Kidney glomerular epithelial cell (primary cell): ENCODE results near the gene COQ4.
"Not testable (repeated sequence)": the region's sequence is repeated elsewhere in the genome, so short reads cannot be mapped to it uniquely, and the experiment has no call there.

Experiments used
- DNase-seq: peaks from one replicate; lab custom pipeline; 2025; lab: John Stamatoyannopoulos, UW

COQ4 gene

DNA sequence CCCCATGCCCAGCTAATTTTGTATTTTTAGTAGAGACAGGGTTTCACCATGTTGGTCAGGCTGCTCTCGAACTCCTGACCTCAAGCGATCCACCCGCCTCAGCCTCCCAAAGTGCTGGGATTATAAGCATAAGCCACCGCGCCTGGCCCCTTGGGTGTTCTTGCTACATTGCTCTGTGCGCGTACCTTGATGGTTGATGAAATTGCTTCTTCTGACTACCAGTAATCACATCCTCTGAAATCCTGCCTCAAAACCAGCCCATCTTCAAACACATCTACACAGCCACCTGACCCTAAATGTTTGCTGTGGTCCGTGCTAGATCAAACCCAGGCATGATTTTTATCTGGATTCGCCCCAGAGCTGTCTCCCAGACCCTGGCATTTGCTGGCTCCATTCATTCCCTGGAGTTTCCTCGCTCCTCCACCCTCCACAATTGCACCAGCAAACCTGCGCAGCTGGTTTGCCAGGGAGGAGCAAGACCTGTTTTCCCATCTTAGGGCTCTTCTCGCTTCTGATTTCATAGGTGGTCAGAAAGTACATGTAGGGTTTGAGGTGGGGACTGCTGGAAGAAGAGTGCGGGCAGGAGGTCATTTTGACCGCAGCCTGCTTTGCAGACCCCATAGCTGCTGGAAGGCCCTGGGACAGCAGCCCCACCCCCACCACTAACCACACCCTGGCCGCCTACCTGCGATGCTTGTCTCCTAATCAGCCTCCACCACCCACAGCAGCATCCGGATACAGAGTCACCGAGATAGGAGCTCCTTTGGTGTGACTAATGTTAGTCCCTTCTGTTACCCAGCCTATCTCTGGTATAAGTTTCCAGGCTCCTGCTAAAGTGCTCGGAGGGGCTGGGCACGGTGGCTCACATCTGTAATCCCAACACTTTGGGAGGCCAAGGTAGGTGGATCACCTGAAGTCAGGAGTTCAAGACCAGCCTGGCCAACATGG, 23.8 kb upstream of the COQ4 start:
- DNase-seq, result no peak

DNA sequence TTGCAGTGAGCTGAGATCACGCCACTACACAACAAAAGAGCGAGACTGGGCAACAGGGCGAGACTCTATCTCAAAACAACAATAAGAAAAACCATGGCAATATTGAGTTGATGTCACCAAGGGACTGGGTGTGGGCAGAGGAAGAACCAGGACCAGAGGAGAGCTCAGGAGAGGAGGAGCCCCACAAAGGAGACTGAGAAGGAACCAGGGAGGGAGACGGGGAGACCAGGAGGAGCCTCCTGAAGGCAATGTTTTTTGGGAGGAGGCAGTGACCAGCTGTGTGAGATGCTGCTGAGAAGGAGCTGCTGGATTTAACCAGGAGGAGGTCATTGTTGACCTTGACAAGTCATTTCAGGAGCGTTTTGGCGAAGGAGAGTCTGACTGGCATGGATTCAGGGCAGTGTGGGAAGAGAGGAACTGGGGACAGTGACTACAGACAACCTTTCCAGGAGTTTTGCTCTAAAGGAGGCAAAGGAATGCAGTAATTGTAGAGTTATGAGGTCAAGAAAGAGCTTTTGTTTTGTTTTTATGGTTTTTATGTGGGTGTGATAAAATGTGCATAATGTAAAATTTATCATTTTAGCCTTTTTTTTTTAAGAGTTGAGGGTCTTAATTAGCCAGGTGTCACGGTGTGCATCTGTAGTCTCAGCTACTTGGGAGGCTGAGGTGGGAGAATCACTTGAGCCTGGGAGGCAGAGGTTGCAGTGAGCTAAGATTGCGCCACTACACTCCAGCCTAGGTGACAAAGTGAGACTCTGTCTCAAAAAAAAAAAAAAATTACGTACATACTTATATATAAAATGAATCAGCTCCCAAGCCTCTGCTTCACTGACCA, 18.3 kb upstream of the COQ4 start:
- DNase-seq, result no peak

DNA sequence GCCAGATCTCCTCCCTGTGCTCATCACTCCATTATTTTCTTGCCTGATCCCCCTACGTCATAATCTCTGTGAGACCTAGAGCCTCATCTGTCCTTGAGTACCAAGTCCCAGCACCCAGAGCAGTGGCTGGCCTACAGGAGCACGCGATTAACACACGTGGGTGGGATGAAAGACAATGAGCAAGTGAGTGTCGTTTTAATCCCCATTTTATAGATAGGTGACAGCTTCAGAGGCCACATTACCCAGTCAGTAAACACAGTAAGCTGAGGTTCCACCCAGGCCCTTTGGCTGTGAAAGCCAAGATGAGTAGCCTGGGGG, 17.7 kb upstream of the COQ4 start:
- DNase-seq, result no peak

DNA sequence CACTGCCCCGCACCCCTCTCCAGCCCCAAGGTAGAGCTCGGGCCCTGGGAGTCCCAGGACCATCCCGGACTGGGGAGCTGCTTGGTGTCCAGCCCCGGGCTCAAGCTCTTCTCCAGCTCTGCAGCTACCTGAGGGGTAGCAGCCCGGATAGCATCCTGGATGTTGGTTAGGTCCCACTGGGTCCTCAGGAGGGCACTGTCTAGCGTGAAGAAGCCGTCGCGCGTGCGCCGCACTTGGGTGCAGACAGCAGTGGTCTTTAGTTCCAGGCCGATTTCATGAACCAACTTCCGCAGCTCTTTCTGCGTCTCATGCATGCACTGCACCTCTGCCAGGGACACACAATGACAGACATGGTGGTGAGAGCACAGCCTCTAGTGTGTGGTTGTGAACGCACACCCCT, 13.1 kb upstream of the COQ4 start:
- DNase-seq, result no peak

DNA sequence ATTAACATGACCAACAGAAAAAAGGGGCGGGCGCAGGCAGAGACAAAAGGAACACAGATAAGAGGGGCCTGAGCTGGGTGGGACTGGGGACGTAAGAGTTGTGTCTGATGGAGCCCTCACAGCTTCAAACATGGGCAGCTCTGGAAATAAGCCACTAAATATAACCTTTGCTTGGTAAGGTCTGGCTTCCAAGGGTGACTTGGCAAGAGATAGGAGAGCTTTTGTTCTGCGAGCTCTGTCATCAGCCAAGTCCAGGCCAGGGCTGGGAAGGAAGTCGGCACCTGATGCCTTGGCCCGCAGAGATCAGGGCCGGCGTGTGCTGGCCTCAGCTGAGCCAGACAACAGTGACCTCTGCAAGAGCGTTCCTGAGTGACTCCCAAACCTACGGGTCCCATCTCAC, 12.2 kb upstream of the COQ4 start:
- no peak for DNase-seq

DNA sequence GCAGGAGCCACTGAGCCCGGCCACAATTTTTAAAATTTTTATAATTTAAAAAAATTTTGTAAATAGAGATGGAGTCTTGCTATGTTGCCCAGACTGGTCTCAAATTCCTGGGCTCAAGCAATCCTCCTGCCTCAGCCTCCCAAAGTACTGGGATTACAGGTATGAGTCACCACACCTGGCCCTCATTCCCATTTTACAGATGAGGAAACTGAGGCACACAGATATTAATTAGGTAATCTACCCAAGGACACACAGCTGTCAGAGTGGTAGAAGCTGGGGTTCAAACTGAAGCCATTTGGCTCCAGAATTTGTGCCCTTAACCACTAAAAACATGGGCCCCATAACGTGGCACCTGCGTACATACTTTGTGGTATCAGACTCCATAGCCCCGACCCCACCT, 7.9 kb upstream of the COQ4 start:
- no peak for DNase-seq

DNA sequence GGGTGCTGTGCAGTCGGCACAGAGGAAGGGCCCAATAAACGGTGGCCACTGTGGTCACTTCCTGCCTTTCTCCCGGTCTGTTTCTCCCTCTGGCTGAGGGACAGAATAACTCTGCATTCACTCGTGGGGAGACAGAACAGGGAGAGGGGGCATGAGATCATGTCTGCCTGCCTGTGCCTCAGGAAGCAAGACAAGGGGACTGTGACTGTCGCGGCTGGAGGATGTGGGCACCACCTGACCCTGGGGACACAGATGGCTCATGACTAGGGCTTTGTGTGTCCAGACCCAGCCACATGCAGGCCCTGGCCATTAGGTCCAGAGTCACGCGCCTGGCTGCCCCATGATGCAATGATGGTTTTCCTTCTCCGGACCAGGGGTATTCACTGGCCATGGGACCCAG, 6.2 kb upstream of the COQ4 start:
- DNase-seq, result no peak

DNA sequence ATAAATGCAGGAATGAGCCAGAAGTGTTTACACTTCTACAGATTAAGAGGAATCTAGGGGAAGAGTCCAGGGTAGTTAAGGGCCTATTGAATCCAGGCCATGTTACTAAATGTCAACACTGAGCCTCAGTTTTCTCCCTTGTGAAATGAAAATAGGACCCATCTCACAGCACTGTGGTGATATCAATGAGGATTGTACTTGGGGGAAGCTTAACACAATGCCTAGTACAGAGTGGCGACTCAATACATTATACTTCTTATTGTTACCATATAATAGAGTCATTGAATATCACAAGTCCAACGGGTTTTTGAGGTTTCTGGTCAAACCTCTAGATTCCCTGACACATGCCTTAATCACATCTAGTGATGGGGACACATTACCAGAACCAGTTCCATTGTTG, 5.0 kb upstream of the COQ4 start:
- DNase-seq, result no peak

DNA sequence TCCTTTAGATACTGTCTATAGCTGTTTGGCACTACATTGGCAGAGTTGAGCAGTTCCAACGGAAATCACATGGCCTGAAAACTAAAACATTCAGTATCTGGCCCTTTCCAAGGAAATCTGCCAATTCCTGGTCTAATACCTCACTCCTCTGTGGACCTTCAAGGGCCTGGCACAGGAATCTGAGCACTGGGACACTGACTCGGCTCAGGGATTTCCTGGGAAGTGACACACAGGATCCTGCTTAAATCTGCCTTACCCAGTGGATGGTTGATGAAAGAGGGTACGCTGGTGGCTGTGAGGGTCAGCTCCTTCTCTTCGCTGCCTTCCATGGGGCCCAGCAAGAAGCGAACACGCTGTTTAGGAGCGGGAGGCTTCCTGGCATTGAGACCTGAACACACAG, 1.3 kb upstream of the COQ4 start:
- no peak for DNase-seq

DNA sequence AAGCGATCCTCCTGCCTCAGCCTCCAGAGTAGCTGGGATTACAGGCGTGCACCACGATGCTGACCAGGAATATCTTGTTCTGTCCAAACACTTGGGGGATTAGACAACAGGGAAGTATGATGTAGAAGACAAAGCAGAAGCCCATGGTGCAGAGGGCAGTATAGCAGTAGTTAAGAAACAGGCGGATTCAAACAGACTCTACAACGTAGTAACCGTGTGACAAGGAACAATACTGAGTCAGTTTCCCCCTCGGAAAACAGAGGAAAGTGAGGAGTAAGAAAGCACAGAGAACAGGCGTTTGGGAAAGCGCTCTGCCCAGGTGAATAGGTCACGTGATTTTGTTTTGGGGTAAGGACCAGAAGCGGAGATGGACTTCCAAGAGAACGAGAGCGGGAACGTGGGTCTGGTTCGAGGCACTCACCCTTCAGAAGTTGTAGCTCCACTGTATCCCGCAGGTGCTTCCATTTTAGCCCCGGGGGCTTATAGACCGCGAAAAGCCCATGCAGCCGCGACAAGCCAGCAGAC, 698 bp upstream of the COQ4 start:
- DNase-seq, result no peak

DNA sequence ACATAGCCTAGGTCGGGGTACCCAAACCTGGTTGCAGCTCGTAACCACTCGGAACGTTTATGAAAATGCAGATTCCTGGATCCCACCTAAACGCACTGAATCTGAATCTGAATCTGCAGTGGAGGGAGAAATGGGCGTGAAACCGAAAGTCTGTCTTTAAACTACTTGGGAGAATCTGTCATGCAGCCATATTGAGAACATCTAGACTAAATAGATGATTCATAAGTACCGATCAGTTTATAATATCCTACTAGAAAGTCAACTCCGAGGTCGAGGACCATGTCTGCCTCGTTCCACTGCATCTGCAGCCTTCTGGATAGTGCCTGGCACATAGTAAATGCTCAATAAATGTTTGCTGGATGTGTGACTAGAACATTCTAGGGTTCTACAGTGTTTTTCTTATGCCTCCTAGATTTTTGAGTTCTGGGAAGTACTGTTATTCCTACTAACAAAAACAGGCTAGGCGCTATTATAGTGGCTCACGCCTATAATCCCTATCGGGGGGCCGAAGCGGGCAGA, 632 bp downstream of the COQ4 start:
- no peak for DNase-seq

DNA sequence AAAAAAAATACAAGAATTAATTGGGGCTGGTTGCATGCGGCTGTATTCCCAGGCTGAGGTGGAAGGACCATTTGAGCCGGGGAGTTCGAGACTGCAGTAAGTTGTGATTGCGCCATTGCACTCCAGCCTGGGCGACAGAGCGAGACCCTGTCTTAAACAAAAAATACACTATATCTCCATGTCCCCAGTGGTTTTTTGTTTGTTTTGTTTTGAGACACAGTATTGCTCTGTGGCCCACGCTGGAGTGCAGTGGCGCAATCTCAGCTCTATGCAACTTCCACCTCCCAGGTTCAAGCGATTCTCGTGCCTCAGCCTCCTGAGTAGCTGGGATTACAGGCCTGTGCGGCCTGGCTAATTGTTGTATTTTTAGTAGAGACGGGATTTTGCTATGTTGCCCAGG, 1.2 kb downstream of the COQ4 start:
- DNase-seq, result no peak

DNA sequence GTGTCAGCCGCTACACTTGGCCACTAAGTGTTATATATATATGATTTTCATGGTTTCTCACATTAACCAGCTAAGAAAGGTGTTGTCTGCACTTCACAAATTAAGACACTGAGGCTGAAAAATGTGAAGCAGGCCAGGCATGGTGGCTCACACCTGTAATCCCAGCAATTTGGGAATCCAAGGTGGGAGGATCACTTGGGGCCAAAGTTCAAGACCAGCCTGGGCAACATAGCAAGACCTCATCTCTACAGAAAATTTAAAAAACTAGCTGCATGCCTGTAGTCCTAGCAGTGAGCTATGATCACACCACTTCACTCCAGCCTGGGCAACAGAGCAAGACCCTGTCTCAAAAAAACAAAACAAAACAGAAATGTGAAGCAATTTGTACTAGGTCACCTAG, 1.8 kb downstream of the COQ4 start:
- DNase-seq, result no peak

DNA sequence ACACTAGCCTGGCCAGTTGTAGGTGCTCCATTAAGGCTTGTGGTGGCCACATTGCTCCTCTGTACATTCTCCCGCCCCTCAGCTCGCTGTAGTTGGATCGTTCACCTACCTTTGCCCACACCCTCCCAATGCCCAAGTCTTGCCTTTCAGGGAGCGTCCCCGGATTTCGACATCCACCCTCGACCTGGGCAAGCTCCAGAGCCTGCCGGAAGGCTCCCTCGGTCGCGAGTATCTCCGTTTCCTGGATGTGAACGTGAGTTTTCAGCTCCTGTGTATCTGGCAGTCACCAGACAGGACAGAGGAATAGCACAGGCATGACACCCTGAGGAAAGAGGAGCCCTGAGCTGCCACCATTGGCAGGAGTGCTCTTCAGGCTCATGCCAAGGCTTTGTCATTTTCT, 3.0 kb downstream of the COQ4 start:
- DNase-seq, result no peak

DNA sequence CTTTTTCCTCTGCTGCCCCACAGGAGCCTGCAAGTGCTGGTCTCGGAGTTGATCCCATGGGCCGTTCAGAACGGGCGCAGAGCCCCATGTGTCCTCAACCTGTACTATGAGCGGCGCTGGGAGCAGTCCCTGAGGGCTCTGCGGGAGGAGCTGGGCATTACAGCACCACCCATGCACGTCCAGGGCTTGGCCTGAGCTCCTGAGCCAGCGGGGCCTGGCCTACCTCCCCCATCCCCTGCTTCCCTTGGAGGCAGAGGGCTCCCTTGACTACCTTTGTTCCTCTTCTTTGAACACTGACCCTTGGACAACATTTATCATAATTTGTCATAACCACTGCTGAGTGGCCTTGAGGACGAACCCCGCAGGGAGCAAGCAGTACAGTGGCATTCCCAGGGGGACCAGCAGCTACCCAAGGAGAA, 10.8 kb downstream of the COQ4 start:
- DNase-seq, result no peak

DNA sequence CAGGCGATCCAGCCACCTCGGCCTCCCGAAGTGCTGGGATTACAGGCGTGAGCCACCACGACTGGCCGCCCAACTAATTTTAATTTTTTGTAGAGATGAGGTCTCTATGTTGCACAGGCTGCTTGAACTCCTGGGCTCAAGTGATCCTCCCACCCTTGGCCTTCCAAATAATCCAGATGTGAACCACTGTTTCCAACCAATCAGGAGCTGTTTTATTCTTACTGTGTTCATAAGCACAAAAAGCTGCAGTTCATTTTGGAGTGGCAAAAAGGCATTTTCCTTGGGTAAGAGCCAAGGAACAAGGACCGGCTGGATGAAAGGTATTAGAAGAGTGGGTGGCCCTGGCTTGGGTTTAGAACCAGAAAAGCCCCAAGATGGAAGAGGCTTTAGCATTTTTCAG, 12.5 kb downstream of the COQ4 start:
- DNase-seq, result no peak

DNA sequence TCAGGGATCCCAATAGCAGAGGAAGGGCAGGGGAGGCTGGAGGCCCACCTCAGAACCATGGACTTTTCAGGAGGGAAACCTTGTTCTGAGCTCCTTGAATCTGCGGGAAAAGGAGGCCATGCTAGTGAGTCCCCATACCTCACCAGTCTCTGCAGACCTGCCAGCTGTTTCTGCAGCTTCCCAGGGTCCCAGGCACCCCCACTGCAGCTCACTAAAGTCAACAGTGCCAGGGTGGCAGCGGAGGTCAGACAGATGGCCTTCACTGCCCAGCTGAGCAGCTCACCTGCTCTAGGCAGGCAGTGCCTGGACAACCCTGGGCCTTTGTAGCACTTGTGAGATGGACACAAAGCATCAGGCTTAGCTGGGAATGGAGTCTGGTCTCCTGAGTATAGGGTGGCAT, 13.3 kb downstream of the COQ4 start:
- DNase-seq, result no peak

DNA sequence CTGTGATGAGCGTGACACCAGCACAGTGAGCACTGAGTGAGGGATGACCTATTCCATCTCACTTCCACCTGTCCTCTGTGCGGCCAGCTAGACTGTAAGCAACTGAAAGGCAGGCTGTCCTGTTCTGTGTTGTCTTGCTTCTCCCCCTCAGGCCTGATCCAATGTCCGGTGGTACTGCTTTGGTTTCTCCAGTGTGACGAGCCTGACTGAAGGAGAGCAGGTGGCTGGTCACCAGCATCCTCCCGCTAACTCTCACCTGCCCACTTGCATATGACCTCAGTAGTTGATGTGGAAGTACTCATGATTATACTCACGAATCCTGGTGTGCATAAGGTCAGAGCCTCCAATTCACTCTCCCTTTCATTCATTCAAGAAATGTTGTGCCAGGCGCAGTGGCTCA, 15.3 kb downstream of the COQ4 start:
- no peak for DNase-seq

DNA sequence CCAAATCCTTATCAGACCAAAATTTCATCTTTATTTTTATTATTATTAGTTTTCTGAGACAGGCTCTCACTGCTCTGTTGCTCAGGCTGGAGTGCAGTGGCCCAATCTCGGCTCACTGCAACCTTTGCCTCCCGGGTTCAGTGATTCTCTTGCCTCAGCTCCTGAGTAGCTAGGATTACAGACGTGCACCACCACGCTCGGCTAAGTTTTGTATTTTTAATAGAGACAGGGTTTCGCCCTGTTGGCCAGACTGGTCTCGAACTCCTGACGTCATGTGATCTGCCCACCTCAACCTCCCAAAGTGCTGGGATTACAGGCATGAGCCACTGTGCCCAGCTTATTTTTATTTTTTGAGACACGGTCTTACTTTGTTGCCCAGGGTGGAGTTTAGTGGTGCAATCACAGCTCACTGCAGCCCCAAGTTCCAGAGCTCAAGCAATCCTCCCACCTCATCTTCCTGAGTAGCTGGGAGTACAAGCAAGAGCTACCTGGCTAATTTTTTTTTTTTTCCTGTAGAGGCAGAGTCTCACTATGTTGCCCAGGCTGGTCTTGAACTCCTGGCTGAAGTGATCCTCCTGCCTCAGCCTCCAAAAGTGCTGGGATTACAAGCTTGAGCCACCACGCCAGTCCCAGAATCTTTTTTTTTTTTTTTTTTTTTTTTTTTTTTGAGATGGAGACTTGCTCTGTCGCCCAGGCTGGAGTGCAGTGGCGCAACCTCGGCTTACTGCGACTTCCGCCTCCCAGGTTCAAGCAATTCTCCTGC, 16.4 kb downstream of the COQ4 start:
- not testable (repeated sequence) for DNase-seq

DNA sequence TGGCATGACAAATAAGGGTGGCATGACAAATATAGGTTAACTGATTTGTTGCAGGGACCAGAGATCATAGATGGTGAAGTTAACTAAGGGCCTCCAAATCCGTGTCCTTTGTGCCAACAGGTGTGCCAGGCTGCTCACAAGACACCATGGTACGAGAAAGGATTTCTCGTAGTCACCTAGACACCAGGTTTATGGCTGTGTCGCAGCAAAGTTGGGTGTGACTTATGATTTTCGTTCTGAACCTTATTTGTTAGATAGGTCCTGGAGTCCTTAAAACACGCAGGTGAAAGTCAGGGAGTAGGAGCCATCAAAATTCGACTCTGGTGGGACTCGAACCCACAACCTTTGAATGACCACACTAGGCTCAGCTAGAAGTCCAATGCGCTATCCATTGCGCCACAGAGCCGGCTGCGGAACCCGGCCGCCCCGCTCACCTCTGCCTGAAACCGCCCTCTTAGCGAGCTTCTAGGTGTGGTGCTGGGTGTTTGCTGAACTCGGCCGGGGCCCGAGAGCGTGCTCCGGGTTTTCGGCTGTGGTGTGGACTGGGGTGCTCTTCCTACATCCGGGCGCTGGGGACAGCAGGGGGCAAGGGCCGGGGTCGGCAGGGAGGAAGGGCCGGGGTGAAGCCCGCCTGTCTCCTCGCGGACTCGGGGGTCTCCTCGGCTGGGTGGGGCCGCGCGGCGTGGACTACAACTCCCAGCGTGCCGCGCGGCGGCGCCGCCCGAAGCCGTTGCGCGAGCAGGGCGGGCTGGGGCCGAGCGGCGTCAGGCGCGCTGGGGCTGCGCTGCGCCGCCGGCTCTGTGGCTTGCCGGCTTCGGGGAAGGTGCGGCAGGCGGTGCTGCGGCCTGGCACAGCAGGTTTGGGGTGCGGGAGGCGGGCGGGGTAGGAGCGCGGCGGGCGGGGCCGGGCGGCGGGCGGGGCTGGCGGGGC, 17.4 kb downstream of the COQ4 start, which contains the start of gene SLC27A4:
SLC27A4 (plus strand) TSS at position 767 of the 930 bp plus-strand sequence. CDS start 2,606 bp downstream, outside the sequence.
- peak; percentile 53 for DNase-seq
